ENCODE data around the gene PRR12.
A peak's percentile ranks its signal among the peaks of the same experiment; 100 is the strongest.
"Not testable (repeated sequence)": the region's sequence is repeated elsewhere in the genome, so short reads cannot be mapped to it uniquely, and the experiment has no call there.

The PRR12 gene

DNA sequence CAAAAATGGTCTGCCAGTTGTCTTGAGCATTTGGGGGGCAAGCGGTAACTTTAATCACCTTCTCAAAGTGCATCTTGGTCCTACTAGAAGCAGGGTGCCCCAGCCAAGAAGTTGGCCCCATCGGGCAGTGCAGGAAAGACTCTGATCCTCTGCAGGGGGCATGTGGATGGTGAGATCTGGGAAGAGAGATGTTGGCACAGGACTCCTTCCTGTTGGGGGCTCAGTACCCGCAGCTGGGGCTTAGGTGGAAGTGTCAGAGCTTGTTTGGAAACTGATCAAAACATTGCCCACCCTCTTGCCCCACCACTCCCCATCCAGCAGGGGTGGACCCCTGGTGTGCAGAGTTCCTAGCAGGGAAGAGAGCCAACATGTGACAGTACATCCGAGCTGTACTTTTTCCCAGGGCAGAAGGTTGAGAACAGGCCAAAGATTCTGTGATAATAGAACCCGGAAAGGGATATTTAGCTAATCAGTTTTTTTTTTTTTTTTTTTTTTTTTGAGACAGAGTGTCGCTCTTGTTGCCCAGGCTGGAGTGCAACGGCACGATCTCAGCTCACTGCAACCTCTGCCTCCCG lies 40.1 kb downstream of the PRR12 start:
- H3K9me3 ChIP-seq (ENCODE audit: control insufficient read depth, low read length), result no peaks in the 10 kb centered on the region

DNA sequence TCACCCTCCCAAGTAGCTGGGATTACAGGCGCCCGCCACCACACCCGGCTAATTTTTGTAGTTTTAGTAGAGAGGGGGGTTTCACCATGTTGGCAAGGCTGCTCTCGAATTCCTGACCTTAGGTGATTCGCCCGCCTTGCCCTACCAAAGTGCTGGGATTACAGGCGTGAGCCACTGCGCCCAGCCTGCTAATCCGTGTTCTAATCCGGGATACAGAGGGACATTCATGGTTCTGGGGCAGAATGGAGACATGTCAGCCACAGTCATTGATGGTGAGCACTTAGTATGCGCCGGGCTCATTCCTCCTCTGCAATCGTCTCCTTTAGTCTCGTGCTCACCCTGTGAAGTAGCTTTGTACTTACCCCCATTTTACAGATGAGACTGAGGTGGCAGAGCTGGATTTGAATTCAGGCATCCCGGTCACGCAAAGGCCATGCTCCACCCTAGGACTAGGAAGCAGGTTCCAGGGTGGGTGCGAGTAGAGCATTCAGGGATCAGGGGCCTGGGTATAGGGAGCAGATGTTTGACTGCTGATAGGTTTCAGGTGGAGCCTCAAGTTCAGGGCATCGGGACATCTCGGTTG lies 40.7 kb downstream of the PRR12 start:
- Histone ChIP-seq H3K4me1 (peaks cover 6% of the 10 kb centered on the region), H3K9me3 (ENCODE audit: control insufficient read depth, low read length) (no peaks in the 10 kb centered on the region), H2AFZ (no peak overlapping the region), H3K4me3 (ENCODE audit: low read depth, low read length) (no peak overlapping the region), H3K4me2 (ENCODE audit: low read length) (no peak overlapping the region), H3K36me3 (ENCODE audit: control insufficient read depth, insufficient read depth, low read length) (no peaks in the 10 kb centered on the region), H3K9ac (no peak overlapping the region), H3K79me2 (no peaks in the 10 kb centered on the region), H3K27ac (peak overlapping the region; percentile 25), H3K27me3 (ENCODE audit: control insufficient read depth, insufficient read depth, low read length) (no peaks in the 10 kb centered on the region)
- TF ChIP-seq, protein P1, sequence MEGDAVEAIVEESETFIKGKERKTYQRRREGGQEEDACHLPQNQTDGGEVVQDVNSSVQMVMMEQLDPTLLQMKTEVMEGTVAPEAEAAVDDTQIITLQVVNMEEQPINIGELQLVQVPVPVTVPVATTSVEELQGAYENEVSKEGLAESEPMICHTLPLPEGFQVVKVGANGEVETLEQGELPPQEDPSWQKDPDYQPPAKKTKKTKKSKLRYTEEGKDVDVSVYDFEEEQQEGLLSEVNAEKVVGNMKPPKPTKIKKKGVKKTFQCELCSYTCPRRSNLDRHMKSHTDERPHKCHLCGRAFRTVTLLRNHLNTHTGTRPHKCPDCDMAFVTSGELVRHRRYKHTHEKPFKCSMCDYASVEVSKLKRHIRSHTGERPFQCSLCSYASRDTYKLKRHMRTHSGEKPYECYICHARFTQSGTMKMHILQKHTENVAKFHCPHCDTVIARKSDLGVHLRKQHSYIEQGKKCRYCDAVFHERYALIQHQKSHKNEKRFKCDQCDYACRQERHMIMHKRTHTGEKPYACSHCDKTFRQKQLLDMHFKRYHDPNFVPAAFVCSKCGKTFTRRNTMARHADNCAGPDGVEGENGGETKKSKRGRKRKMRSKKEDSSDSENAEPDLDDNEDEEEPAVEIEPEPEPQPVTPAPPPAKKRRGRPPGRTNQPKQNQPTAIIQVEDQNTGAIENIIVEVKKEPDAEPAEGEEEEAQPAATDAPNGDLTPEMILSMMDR (IDR thresholded peaks at IDR 0.05), result no peak

More for the DNA sequence above, 40.1 kb downstream of the PRR12 start:
- H3K9ac ChIP-seq, result no peak overlapping the region
- no peak overlapping the region for H3K27ac ChIP-seq
- H3K27me3 ChIP-seq (ENCODE audit: control insufficient read depth, insufficient read depth, low read length), result no peaks in the 10 kb centered on the region
- TF ChIP-seq, protein P1 (IDR thresholded peaks at IDR 0.05), result no peak
- no peaks in the 10 kb centered on the region for H3K79me2 ChIP-seq
- no peak overlapping the region for H3K4me2 ChIP-seq (ENCODE audit: low read length)
- no peaks in the 10 kb centered on the region for H3K36me3 ChIP-seq (ENCODE audit: control insufficient read depth, insufficient read depth, low read length)
- peaks cover 6% of the 10 kb centered on the region for H3K4me1 ChIP-seq
- H3K4me3 ChIP-seq (ENCODE audit: low read depth, low read length), result no peak overlapping the region
- H2AFZ ChIP-seq, result no peak overlapping the region

- no peaks in the 10 kb centered on the region for H3K79me2 ChIP-seq
- no peaks in the 10 kb centered on the region for H3K9me3 ChIP-seq (ENCODE audit: control insufficient read depth, low read length)
- no peak overlapping the region for H3K4me3 ChIP-seq (ENCODE audit: low read depth, low read length)
- no peak overlapping the region for H3K27ac ChIP-seq
- TF ChIP-seq, protein P1 (IDR thresholded peaks at IDR 0.05), result no peak
- H3K27me3 ChIP-seq (ENCODE audit: control insufficient read depth, insufficient read depth, low read length), result no peaks in the 10 kb centered on the region
- H2AFZ ChIP-seq, result no peak overlapping the region
- H3K9ac ChIP-seq, result no peak overlapping the region
- no peak overlapping the region for H3K4me2 ChIP-seq (ENCODE audit: low read length)
- H3K4me1 ChIP-seq, result peaks cover 6% of the 10 kb centered on the region
- H3K36me3 ChIP-seq (ENCODE audit: control insufficient read depth, insufficient read depth, low read length), result no peaks in the 10 kb centered on the region
These were observed 41.6 kb downstream of the PRR12 start for GRCh38 chr19:49632576-49632975.

GRCh38 chr19:49633273-49633672 lies 42.3 kb downstream of the PRR12 start:
- not testable (repeated sequence) for H3K4me3 ChIP-seq (ENCODE audit: low read depth, low read length); H2AFZ ChIP-seq; H3K4me2 ChIP-seq (ENCODE audit: low read length); H3K9ac ChIP-seq; H3K9me3 ChIP-seq (ENCODE audit: control insufficient read depth, low read length); H3K36me3 ChIP-seq (ENCODE audit: control insufficient read depth, insufficient read depth, low read length); H3K79me2 ChIP-seq; H3K4me1 ChIP-seq; H3K27ac ChIP-seq; H3K27me3 ChIP-seq (ENCODE audit: control insufficient read depth, insufficient read depth, low read length)

DNA sequence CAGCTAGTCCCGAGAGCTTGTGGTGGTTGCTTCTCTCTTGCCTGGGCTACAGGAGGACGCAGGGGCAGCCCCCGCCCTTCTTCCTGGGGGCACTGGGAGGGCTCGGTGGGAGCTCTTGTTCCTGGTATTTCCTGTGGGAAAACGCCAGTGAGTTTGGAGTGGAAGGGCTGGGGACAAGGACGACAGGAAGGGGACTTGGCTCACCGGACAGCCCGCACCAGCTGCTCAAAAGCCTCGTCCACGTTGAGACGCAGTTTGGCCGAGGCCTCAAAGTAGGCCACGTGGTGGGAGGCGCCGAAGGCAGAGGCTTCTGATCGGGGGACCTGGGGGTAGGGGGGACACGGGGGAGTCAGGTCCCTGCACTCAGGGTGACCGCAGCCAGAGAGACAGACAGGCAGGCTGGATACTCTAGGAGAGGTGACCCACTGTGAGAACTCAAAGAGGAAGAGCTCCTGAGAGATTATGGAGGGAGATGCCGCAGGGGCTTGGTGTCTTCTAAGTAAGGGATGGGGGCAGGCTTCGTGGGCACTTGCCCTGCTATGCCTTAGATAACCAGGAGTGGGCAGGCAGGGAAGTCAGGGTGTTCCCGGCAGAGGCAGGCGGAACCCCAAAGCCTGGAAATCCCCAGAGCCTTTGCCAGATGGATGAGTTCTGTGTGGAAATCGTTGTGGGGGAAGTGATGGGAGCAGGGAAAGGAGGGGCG lies 44.7 kb downstream of the PRR12 start:
- no peaks in the 10 kb centered on the region for H3K9me3 ChIP-seq (ENCODE audit: control insufficient read depth, low read length)
- TF ChIP-seq, protein P1 (IDR thresholded peaks at IDR 0.05), result no peak
- H3K9ac ChIP-seq, result no peak overlapping the region
- H3K79me2 ChIP-seq, result no peaks in the 10 kb centered on the region
- H3K27ac ChIP-seq, result no peak overlapping the region
- H3K4me2 ChIP-seq (ENCODE audit: low read length), result no peak overlapping the region
- H3K36me3 ChIP-seq (ENCODE audit: control insufficient read depth, insufficient read depth, low read length), result no peaks in the 10 kb centered on the region
- H3K27me3 ChIP-seq (ENCODE audit: control insufficient read depth, insufficient read depth, low read length), result no peaks in the 10 kb centered on the region
- no peak overlapping the region for H2AFZ ChIP-seq
- no peak overlapping the region for H3K4me3 ChIP-seq (ENCODE audit: low read depth, low read length)
- H3K4me1 ChIP-seq, result peaks cover 15% of the 10 kb centered on the region

Measured in parathyroid adenoma (tissue), 2 donors.